SK-N-MC (cell line): Measurements from ENCODE around the gene TRAPPC5.

Source experiments
- EZH2 ChIP-seq: fragments of 200-600 bp; sonication (generic); IDR thresholded peaks from one replicate; pipeline ENCODE4 v1.6.1; 2017; ENCODE audit warnings: antibody characterized with exemption
- FOXP2 ChIP-seq: optimal IDR thresholded peaks from 2 replicates; pipeline ENCODE3; 2011; ENCODE audit warnings: mild to moderate bottlenecking, moderate library complexity; ENCODE audit not compliant: insufficient read depth; ENCODE audit errors: extremely low read length, control extremely low read depth
- POLR2AphosphoS5 ChIP-seq: IDR thresholded peaks from 2 replicates; pipeline ENCODE4 v1.6.1; 2012; ENCODE audit warnings: mild to moderate bottlenecking, low read depth, low read length, borderline replicate concordance

DNA sequence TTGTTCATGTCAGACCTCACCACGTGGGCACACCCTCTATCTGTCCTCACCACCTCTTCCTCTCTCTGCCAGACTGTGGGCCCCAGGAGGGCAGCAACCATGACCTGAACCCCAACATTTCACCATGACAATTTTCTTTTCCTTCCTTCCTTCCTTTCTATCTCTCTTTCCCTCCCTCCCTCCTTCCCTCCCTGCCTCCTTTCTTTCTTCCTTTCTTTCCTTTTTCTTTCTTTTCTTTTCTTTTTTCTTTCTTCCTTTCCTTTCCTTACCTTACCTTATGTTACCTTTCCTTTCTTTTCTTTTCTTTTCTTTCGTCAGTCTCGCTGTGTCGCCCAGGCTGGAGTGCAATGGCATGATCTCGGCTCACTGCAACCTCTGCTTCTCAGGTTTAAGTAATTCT, 30.0 kb downstream of the TRAPPC5 start:
- TF ChIP-seq EZH2 (no peak), POLR2AphosphoS5 (no peak), FOXP2 (no peak)
